K562 (cell line): Measurements from ENCODE around the gene CRACDL. TPM values are rescaled to one million over a fixed set of nuclear protein-coding genes. Genes with fewer than 3 reads are reported as not detected.

Experiments used
- ATAC-seq: fragments of 200-7000 bp; cut with Tn5 transposase; 3 replicates; pipeline ENCODE4 v1.9.1; 2020; ENCODE audit warnings: moderate library complexity
- BruUV-seq: library from RNA; stranded (reverse); fragments of 400-500 nt; replicated peaks from 2 replicates; lab custom pipeline; 2021; lab: Mats Ljungman, UMichigan
- CTCF ChIA-PET: fragments of 300-600 bp; formaldehyde crosslinking; extraction: SDS; loops from one replicate; lab custom pipeline; 2021; ENCODE audit warnings: low intra/inter-chr PET ratio; lab: Yijun Ruan, JAX
- POLR2A ChIA-PET: fragments of 300-600, 350-650 bp; sonication (Branson Sonifier 250); formaldehyde crosslinking; extraction: SDS; loops from one replicate; lab custom pipeline; 2021; ENCODE audit warnings: antibody characterized with exemption, inconsistent platforms; lab: Yijun Ruan, JAX
- DNase-seq, 4 experiments: peaks; one replicate each; pipeline versions ENCODE4 v3.0.0 to v3.0.0-alpha.2; 2011 to 2018; ENCODE audit warnings: low spot score in 3 of 4, mixed read lengths in 3 of 4; ENCODE audit errors: extremely low read depth in 1 of 4
- FAIRE-seq: peaks from 2 replicates; lab custom pipeline; 2011; peaks lifted over from hg19 to GRCh38; lab: Jason Lieb, UNC
- H2AFZ ChIP-seq: 2 replicates; pipeline ENCODE4 v1.6.0; 2011; ENCODE audit warnings: low read depth, low read length, control low read depth, inconsistent platforms
- H3K27ac ChIP-seq: fragments of 200-600 bp; 3 replicates; pipeline ENCODE4 v1.8.0; 2011; ENCODE audit warnings: low read depth, mild to moderate bottlenecking, control low read depth, inconsistent platforms, low read length, moderate library complexity, mixed read lengths; ENCODE audit errors: extremely low read depth
- H3K27me3 ChIP-seq, 2 experiments: fragments of 300-600 bp in 1 of 2; 2 replicates in 1 of 2; 3 replicates in 1 of 2; pipeline versions ENCODE4 v1.6.0 to v1.8.0; 2011; ENCODE audit warnings: inconsistent platforms in 2 of 2, low read length in 2 of 2, mild to moderate bottlenecking in 1 of 2, mixed read lengths in 1 of 2, moderate library complexity in 1 of 2; ENCODE audit not compliant: control insufficient read depth in 2 of 2, insufficient read depth in 2 of 2
- H3K36me3 ChIP-seq: fragments of 300-600 bp; 3 replicates; pipeline ENCODE4 v1.8.0; 2011; ENCODE audit warnings: mild to moderate bottlenecking, low read length, inconsistent platforms; ENCODE audit not compliant: control insufficient read depth, insufficient read depth
- H3K4me1 ChIP-seq, 2 experiments: fragments of 200-600 bp in 1 of 2; replicated peaks in 1 of 2; 2 replicates in 1 of 2; 3 replicates in 1 of 2; pipeline versions ENCODE4 v1.5.1 to v1.8.0; 2011; ENCODE audit warnings: inconsistent platforms in 2 of 2, low read length in 2 of 2, mild to moderate bottlenecking in 1 of 2, mixed read lengths in 1 of 2, moderate library complexity in 1 of 2; ENCODE audit not compliant: control insufficient read depth in 2 of 2, insufficient read depth in 2 of 2
- H3K4me2 ChIP-seq: 2 replicates; pipeline ENCODE4 v1.6.1; 2011; ENCODE audit warnings: low read length, control low read depth, inconsistent platforms, mixed read lengths; ENCODE audit not compliant: insufficient read depth
- H3K4me3 ChIP-seq: fragments of 200-600 bp; sonication (generic), shearing (Covaris generic); 2 replicates; pipeline ENCODE4 v1.5.1; 2016; ENCODE audit warnings: control low read depth, inconsistent platforms
- H3K79me2 ChIP-seq: fragments of 200-600 bp; 3 replicates; pipeline ENCODE4 v1.8.0; 2011; ENCODE audit warnings: low read length, inconsistent platforms; ENCODE audit not compliant: control insufficient read depth, insufficient read depth
- H3K9ac ChIP-seq, 2 experiments: 2 replicates each; pipeline versions ENCODE4 v1.6.0 to v1.6.1; 2011; ENCODE audit warnings: low read depth in 2 of 2, low read length in 2 of 2, control low read depth in 1 of 2, inconsistent platforms in 1 of 2, mild to moderate bottlenecking in 1 of 2, mixed read lengths in 1 of 2; ENCODE audit not compliant: insufficient read depth in 1 of 2
- H3K9me1 ChIP-seq: one replicate; pipeline ENCODE4 v1.6.0; 2011; ENCODE audit warnings: inconsistent platforms, mild to moderate bottlenecking, low read length, moderate library complexity; ENCODE audit not compliant: control insufficient read depth, insufficient read depth
- H3K9me3 ChIP-seq: replicated peaks from 2 replicates; pipeline ENCODE4 v1.5.1; 2011; ENCODE audit warnings: low read depth, low read length, inconsistent platforms; ENCODE audit not compliant: control insufficient read depth, insufficient read depth
- H4K20me1 ChIP-seq: replicated peaks from 2 replicates; pipeline ENCODE4 v1.6.1; 2011; ENCODE audit warnings: low read length, inconsistent platforms, mixed read lengths; ENCODE audit not compliant: control insufficient read depth, insufficient read depth
- CLOCK ChIP-seq: fragments of 250-450 bp; sonication (Bioruptor Pico); IDR thresholded peaks from 2 replicates; pipeline ENCODE4 v1.4.0; 2020; ENCODE audit warnings: mild to moderate bottlenecking, moderate library complexity, borderline replicate concordance
- ZNF143 ChIP-seq: sonication (generic); formaldehyde crosslinking; IDR thresholded peaks from 2 replicates; pipeline ENCODE4 v1.9.0; 2022; ENCODE audit warnings: mild to moderate bottlenecking, missing genetic modification reagents
- ZNF212 ChIP-seq: fragments of 450-650 bp; formaldehyde crosslinking; IDR thresholded peaks from 2 replicates; pipeline ENCODE4 v1.4.0; 2020; ENCODE audit warnings: mild to moderate bottlenecking
- WGBS: fragments of 100-300 bp; shearing (Covaris generic); methylation state at CpG from one replicate; pipeline ENCODE4 v1.1.6; 2016; ENCODE audit warnings: low coverage, mixed read lengths; ENCODE audit not compliant: insufficient coverage; ENCODE audit errors: missing lambda C conversion rate; 5-methylcytosine and 5-hydroxymethylcytosine counted together
- in situ Hi-C: fragments of 300-500 bp; cut with MboI; formaldehyde crosslinking; loops from 4 replicates; pipeline ENCODE4 v1.15.0; 2018; ENCODE audit warnings: inconsistent platforms, mixed read lengths
- intact Hi-C: fragments of 100-400 bp; cut with micrococcal nuclease; formaldehyde crosslinking; loops from 2 replicates; pipeline ENCODE4 v1.14.2; 2022
- polyA plus RNA-seq, 8 experiments: library from polyadenylated mRNA; depleted of rRNA in 4 of 8; stranded (reverse) in 5 of 8; unstranded in 3 of 8; fragments of >200 nt; fragmentation: Nextera tagmentation in 2 of 8; fragmentation: Illumina TruSeq in 1 of 8; extraction: Ambion mirVana in 2 of 8; extraction: Trizol in 1 of 8; gene quantifications; 2 replicates each; pipeline versions ENCODE4 v1.2.1 to v1.2.3, GENCODE V29; 2011 to 2014; ENCODE audit warnings: inconsistent platforms in 1 of 8, missing spikeins in 1 of 8
- total RNA-seq, 7 experiments: library from RNA; depleted of rRNA in 6 of 7; stranded (reverse); fragments of >200 nt in 6 of 7; fragmentation: Illumina TruSeq in 2 of 7; extraction: Trizol in 2 of 7; gene quantifications; 2 replicates each; pipeline versions ENCODE4 v1.2.1 to v1.2.3, GENCODE V29; 2011 to 2021; ENCODE audit warnings: low replicate concordance in 1 of 7

Gene CRACDL
- total and polyA plus RNA-seq, 9 of the 15 experiments (the other 6 are each of a cell fraction or from before 2014, with no cell fraction given) = not detected

- BruUV-seq = no TSS peak
- Histone ChIP-seq H3K9me1 (no peaks in the 10 kb centered on the region), H3K79me2 (no peaks in the 10 kb centered on the region), H3K9ac (no peak overlapping the region), H3K4me3 (no peak overlapping the region), H3K36me3 (no peaks in the 10 kb centered on the region), H3K9me3 (no peaks in the 10 kb centered on the region), H3K27ac (no peak overlapping the region), H3K4me1 (no peaks in the 10 kb centered on the region), H3K4me2 (no peak overlapping the region)
- POLR2A ChIA-PET = no interaction called here
- 1% methylated on average over 4 of the region's 4 CpGs for WGBS
- intact Hi-C loops (no loop called here), in situ Hi-C loops (no loop called here)
- no peak for ATAC-seq
- no peak for DNase-seq
- TF ChIP-seq ZNF143 (CRISPR knock-in tag) (no peak), CLOCK (CRISPR knock-in tag) (no peak), ZNF212 (CRISPR knock-in tag) (no peak)
- TF ChIP-seq, all 486 proteins: peak for 0
- FAIRE-seq = no peak
- H2AFZ ChIP-seq = no peak overlapping the region
- CTCF ChIA-PET = no interaction called here
- no peaks in the 10 kb centered on the region; the same call in 1 of the 2 replicates for H4K20me1 ChIP-seq
- peaks cover 2 to 47% of the 10 kb centered on the region in 2 experiments; a peak in 4 of 5 replicates for H3K27me3 ChIP-seq
These were observed 171.5 kb downstream of the CRACDL start for GRCh38 chr2:98764499-98764898.
